ENCODE data around the gene TMA7. TPM values are rescaled to one million over a fixed set of nuclear protein-coding genes. Genes with fewer than 3 reads are reported as not detected.

Gene TMA7
- total and polyA plus RNA-seq, 2 of the 13 experiments (the other 11 are each of a cell fraction or from before 2014, with no cell fraction given) = 100 to 486 TPM

GRCh38 chr3:48426944-48427629 is 13.0 kb upstream of the TMA7 start (continued):
- TF ChIP-seq DBP (CRISPR knock-in tag; IDR thresholded peaks at IDR 0.05; ENCODE audit: not compliant biosample characterization) (no peak), KMT2B (CRISPR knock-in tag; IDR thresholded peaks at IDR 0.05) (no peak), ZNF577 (CRISPR knock-in tag; IDR thresholded peaks at IDR 0.05; ENCODE audit: borderline replicate concordance, low read depth) (no peak), NFKB2 (CRISPR knock-in tag; IDR thresholded peaks at IDR 0.05; ENCODE audit: borderline replicate concordance) (no peak), GABPB1 (CRISPR knock-in tag; IDR thresholded peaks at IDR 0.05) (no peak), ZC3H13 (CRISPR knock-in tag; IDR thresholded peaks at IDR 0.05) (no peak), IKZF4 (CRISPR knock-in tag; IDR thresholded peaks at IDR 0.05; ENCODE audit: borderline replicate concordance, low read depth, not compliant biosample characterization) (no peak), BRCA1 (CRISPR knock-in tag; IDR thresholded peaks at IDR 0.05) (no peak), U2AF1 (optimal IDR thresholded peaks at IDR 0.05; ENCODE audit: low read depth, low read length) (no peak), ZNF550 (CRISPR knock-in tag; IDR thresholded peaks at IDR 0.05; ENCODE audit: borderline replicate concordance) (no peak), ZBTB37 (CRISPR knock-in tag; IDR thresholded peaks at IDR 0.05) (no peak), BHLHE40 (IDR thresholded peaks at IDR 0.05; ENCODE audit: low read length) (no peak), ZNF263 (CRISPR knock-in tag; IDR thresholded peaks at IDR 0.05) (no peak), ZNF589 (CRISPR knock-in tag; conservative IDR thresholded peaks at IDR 0.05) (no peak), ZNF614 (CRISPR knock-in tag; IDR thresholded peaks at IDR 0.05; ENCODE audit: borderline replicate concordance) (no peak), FOXA3 (CRISPR knock-in tag; IDR thresholded peaks at IDR 0.05) (peak; percentile 51)
- TF ChIP-seq, protein P1, sequence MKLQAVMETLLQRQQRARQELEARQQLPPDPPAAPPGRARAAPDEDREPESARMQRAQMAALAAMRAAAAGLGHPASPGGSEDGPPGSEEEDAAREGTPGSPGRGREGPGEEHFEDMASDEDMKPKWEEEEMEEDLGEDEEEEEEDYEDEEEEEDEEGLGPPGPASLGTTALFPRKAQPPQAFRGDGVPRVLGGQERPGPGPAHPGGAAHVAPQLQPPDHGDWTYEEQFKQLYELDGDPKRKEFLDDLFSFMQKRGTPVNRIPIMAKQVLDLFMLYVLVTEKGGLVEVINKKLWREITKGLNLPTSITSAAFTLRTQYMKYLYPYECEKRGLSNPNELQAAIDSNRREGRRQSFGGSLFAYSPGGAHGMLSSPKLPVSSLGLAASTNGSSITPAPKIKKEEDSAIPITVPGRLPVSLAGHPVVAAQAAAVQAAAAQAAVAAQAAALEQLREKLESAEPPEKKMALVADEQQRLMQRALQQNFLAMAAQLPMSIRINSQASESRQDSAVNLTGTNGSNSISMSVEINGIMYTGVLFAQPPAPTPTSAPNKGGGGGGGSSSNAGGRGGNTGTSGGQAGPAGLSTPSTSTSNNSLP (IDR thresholded peaks at IDR 0.05; ENCODE audit: low read depth, low read length) = no peak
- TF ChIP-seq, protein P2, sequence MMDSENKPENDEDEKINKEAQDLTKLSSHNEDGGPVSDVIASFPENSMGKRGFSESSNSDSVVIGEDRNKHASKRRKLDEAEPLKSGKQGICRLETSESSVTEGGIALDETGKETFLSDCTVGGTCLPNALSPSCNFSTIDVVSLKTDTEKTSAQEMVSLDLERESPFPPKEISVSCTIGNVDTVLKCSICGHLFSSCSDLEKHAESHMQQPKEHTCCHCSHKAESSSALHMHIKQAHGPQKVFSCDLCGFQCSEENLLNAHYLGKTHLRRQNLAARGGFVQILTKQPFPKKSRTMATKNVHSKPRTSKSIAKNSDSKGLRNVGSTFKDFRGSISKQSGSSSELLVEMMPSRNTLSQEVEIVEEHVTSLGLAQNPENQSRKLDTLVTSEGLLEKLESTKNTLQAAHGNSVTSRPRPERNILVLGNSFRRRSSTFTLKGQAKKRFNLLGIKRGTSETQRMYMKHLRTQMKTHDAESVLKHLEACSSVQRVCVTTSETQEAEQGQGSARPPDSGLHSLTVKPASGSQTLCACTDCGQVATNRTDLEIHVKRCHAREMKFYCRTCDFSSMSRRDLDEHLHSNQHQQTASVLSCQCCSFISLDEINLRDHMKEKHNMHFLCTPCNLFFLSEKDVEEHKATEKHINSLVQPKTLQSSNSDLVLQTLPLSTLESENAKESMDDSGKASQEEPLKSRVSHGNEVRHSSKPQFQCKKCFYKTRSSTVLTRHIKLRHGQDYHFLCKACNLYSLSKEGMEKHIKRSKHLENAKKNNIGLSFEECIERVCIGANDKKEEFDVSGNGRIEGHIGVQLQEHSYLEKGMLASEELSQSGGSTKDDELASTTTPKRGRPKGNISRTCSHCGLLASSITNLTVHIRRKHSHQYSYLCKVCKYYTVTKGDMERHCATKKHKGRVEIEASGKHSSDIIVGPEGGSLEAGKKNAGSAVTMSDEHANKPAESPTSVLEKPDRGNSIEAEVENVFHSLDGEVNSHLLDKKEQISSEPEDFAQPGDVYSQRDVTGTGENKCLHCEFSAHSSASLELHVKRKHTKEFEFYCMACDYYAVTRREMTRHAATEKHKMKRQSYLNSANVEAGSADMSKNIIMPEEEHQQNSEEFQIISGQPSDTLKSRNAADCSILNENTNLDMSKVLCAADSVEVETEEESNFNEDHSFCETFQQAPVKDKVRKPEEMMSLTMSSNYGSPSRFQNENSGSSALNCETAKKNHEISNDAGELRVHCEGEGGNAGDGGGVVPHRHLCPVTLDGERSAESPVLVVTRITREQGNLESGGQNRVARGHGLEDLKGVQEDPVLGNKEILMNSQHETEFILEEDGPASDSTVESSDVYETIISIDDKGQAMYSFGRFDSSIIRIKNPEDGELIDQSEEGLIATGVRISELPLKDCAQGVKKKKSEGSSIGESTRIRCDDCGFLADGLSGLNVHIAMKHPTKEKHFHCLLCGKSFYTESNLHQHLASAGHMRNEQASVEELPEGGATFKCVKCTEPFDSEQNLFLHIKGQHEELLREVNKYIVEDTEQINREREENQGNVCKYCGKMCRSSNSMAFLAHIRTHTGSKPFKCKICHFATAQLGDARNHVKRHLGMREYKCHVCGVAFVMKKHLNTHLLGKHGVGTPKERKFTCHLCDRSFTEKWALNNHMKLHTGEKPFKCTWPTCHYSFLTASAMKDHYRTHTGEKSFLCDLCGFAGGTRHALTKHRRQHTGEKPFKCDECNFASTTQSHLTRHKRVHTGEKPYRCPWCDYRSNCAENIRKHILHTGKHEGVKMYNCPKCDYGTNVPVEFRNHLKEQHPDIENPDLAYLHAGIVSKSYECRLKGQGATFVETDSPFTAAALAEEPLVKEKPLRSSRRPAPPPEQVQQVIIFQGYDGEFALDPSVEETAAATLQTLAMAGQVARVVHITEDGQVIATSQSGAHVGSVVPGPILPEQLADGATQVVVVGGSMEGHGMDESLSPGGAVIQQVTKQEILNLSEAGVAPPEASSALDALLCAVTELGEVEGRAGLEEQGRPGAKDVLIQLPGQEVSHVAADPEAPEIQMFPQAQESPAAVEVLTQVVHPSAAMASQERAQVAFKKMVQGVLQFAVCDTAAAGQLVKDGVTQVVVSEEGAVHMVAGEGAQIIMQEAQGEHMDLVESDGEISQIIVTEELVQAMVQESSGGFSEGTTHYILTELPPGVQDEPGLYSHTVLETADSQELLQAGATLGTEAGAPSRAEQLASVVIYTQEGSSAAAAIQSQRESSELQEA (CRISPR knock-in tag; IDR thresholded peaks at IDR 0.05; ENCODE audit: not compliant biosample characterization) = no peak
